Endothelial cell (in vitro differentiated cells): ENCODE results near the gene MYO10. TPM values are rescaled to one million over a fixed set of nuclear protein-coding genes. Genes with fewer than 3 reads are reported as not detected.
A peak's percentile ranks its signal among the peaks of the same experiment; 100 is the strongest.

Source experiments
- DNase-seq: peaks from one replicate; pipeline ENCODE4 v3.0.0; 2021; ENCODE audit warnings: low spot score
- H3K27ac Mint-ChIP-seq: one replicate; pipeline ENCODE4 v1.8.0; 2021; ENCODE audit warnings: mixed read lengths, inconsistent platforms; ENCODE audit not compliant: unreplicated experiment
- H3K27me3 Mint-ChIP-seq: one replicate; pipeline ENCODE4 v1.8.0; 2021; ENCODE audit warnings: mild to moderate bottlenecking, moderate library complexity, mixed read lengths, inconsistent platforms; ENCODE audit not compliant: unreplicated experiment
- H3K36me3 Mint-ChIP-seq: one replicate; pipeline ENCODE4 v1.8.0; 2021; ENCODE audit warnings: mild to moderate bottlenecking, low read depth, mixed read lengths, inconsistent platforms; ENCODE audit not compliant: unreplicated experiment
- H3K4me1 Mint-ChIP-seq: one replicate; pipeline ENCODE4 v1.8.0; 2021; ENCODE audit warnings: mild to moderate bottlenecking, mixed read lengths, inconsistent platforms; ENCODE audit not compliant: unreplicated experiment
- H3K4me3 Mint-ChIP-seq: one replicate; pipeline ENCODE4 v1.8.0; 2021; ENCODE audit warnings: mild to moderate bottlenecking, mixed read lengths, inconsistent platforms; ENCODE audit not compliant: unreplicated experiment
- H3K9me3 Mint-ChIP-seq: one replicate; pipeline ENCODE4 v1.8.0; 2021; ENCODE audit warnings: mixed read lengths, inconsistent platforms; ENCODE audit not compliant: unreplicated experiment
- CTCF ChIP-seq: fragments of 200-600 bp; sonication (generic); IDR thresholded peaks from one replicate; pipeline ENCODE4 v1.5.0; 2021; ENCODE audit warnings: antibody characterized with exemption; ENCODE audit not compliant: unreplicated experiment
- total RNA-seq: library from RNA; stranded (reverse); fragmentation: NEBNext Ultra II Directional; extraction: Animal tissue kit (Norgen Biotek cat#: 25700); gene quantifications from one replicate; pipeline ENCODE4 v1.2.1, GENCODE V29; 2021; ENCODE audit not compliant: unreplicated experiment

Gene MYO10
- total RNA-seq, 1 donor from 2014 or later, result 132 TPM

- Mint-ChIP-seq H3K9me3 (no peaks in the 10 kb centered on the region), H3K27ac (no peak overlapping the region), H3K4me1 (peaks cover 19% of the 10 kb centered on the region), H3K36me3 (no peaks in the 10 kb centered on the region), H3K27me3 (peaks cover 7% of the 10 kb centered on the region), H3K4me3 (no peak overlapping the region)
- no peak for DNase-seq
- TF ChIP-seq CTCF, result no peak
Measured at GRCh38 chr5:16619136-16619535, 317.0 kb downstream of the MYO10 start.

GRCh38 chr5:16618138-16618897 is 317.8 kb downstream of the MYO10 start:
- H3K4me3 Mint-ChIP-seq, result no peak overlapping the region
- no peaks in the 10 kb centered on the region for H3K36me3 Mint-ChIP-seq
- no peak for TF ChIP-seq CTCF
- H3K27me3 Mint-ChIP-seq, result peaks cover 7% of the 10 kb centered on the region
- no peak overlapping the region for H3K27ac Mint-ChIP-seq
- H3K4me1 Mint-ChIP-seq, result peaks cover 19% of the 10 kb centered on the region
- no peak for DNase-seq
- no peaks in the 10 kb centered on the region for H3K9me3 Mint-ChIP-seq

- Mint-ChIP-seq H3K4me3 (no peak overlapping the region), H3K9me3 (no peaks in the 10 kb centered on the region), H3K27ac (no peak overlapping the region), H3K27me3 (peaks cover 7% of the 10 kb centered on the region), H3K4me1 (peaks cover 25% of the 10 kb centered on the region), H3K36me3 (no peaks in the 10 kb centered on the region)
- no peak for TF ChIP-seq CTCF
- DNase-seq, result no peak
Measured at GRCh38 chr5:16617274-16617968, 318.7 kb downstream of the MYO10 start.

GRCh38 chr5:16616536-16617273 is 319.4 kb downstream of the MYO10 start, which contains the start of gene RETREG1:
Gene RETREG1, minus strand, starts transcription at chr5:16616997. Its CDS starts 26 bp downstream, at chr5:16616971.
- Mint-ChIP-seq H3K36me3 (no peaks in the 10 kb centered on the region), H3K27ac (peak within 1 kb of the TSS; percentile 45), H3K4me1 (peaks cover 27% of the 10 kb centered on the region), H3K9me3 (no peaks in the 10 kb centered on the region), H3K4me3 (peak within 1 kb of the TSS; percentile 96), H3K27me3 (peaks cover 7% of the 10 kb centered on the region)
- peak; percentile 48 for DNase-seq
- TF ChIP-seq CTCF, result no peak
